GM12873 (cell line): ENCODE results near the gene PPHLN1.

Experiments used
- CTCF ChIP-seq: IDR thresholded peaks from 2 replicates; pipeline ENCODE4 v1.5.1; 2012; ENCODE audit warnings: low read depth, mild to moderate bottlenecking, moderate library complexity, low read length, control low read depth; ENCODE audit not compliant: insufficient read depth; ENCODE audit errors: missing control alignments

The PPHLN1 gene

GRCh38 chr12:42407306-42407705 is 81.3 kb downstream of the PPHLN1 start:
- no peak for TF ChIP-seq CTCF

DNA sequence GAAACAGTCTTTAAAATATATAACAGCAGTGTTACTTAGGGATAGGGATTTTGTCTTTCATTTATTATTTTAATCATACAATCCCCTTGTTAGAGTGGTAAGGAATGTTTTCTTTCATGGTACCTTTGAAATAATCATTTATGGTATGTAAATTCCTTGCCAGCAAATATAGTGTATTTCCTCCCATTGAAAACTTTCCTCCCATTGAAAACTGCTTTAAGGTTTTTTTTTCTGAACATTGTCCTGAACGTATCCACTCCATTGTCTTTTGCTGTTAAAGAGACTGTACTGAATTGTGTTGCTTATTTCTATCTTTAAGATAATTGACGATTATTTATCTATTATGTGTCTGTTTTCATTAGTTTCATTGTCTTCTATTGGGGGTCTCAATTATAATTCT is 83.5 kb downstream of the PPHLN1 start:
- no peak for TF ChIP-seq CTCF

DNA sequence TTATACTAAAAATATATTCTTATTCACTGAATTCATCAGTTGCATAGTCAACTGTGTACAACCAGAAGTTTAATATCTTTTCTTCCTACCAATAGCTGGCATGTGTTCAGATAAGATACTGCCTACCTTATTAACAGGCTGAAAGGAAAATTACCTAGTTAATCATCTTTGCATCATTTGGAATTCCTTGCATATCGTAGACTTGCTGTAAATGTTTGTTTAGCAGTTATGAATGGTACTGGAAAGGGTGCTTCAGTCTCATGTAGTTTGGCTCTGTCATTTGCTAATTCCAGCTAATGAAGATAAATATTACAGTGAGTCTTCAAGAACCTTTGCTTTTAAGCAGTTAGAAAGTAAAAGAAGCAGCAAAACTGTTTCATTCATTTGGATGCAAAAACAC is 84.4 kb downstream of the PPHLN1 start:
- no peak for TF ChIP-seq CTCF

DNA sequence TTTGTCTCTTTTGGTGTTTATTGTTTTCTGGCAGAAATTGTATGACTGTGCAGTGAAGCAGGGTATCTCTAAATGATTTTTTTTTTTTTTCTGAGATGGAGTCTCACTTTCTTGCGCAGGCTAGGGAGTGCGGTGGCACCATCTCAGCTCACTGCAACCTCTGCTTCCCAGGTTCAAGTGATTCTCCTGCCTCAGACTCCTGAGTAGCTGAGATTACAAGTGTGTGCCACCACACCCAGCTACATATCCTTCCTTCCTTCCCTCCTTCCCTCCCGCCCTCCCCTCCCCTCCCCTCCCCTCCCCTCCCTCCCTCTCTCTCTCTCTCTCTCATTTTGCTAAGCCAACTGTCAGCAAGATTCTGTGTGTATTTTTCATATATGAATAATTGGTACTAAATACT is 94.4 kb downstream of the PPHLN1 start:
- TF ChIP-seq CTCF = no peak

DNA sequence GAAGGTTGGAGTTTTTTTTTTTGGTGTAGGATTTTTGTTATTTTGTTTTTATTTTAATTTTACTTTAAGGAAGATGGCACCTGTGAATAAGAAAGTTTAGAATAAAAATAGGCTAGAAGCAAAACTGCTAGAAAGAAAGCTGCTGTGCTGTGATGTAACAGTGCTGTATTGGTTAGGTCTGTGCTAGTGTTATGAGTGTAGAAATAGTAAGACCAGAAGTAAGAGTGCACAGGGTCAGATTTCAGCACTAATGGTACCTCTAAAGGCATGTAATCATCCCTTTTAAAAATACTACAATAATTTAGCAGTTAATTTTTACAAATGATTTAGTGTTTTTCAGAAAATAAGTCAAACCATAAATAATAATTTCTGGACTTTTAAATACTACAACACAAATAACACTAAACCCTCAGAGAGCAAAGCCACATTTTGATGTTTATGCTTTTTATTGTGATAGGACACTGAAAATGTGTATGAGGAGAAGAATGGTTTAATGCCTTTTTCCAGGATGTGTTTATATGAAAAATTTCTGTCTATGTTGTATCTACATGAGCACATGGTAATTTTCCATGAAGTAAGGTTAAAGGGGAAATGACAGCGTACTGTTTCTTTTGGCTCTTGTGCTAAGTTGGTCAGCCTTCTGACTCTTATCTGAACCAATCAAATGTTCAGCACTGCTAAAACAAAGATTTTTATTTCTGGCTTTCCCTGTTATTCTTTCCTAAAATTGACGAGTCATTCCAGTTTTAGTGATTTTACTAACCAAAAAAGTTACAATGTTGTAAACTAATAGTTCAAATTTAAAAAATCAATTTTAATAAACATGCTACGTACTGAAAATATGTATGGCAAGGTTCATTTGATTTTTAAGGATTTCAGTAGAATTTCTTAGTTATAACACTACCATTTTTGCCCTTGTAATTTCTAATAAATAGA is 96.1 kb downstream of the PPHLN1 start:
- TF ChIP-seq CTCF = no peak

DNA sequence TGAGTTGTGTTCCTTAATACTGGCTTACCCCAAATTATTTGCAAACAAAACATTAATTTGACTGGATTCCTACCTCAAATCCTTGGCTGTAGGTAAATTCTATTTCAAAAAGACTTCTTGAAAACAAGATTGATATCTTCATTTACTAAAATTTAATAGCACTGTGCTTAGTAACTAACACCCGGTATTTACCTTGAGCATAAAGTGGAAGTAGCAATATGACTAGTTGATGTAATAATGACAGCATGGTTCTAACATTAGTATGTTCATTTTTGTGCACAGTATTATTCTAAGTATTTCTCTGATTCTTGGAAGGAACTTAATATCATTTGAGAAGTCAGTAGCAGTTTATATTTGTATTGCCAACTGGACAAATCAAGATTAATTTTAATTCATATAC is 96.8 kb downstream of the PPHLN1 start:
- TF ChIP-seq CTCF = no peak

- no peak for TF ChIP-seq CTCF
Measured at GRCh38 chr12:42426746-42427145, 100.8 kb downstream of the PPHLN1 start.
